Prostate gland (tissue), 2 donors: ENCODE measurements around the gene KLHL35.

Experiments used
- POLR2A ChIP-seq: fragments of 450-650 bp; IDR thresholded peaks from one replicate; pipeline ENCODE4 v1.6.1; 2016; ENCODE audit warnings: antibody characterized with exemption, mild to moderate bottlenecking
- TF ChIP-seq, protein P1 (sequence below), 4 experiments: fragments of 200-600 bp in 2 of 4; fragments of 450-650 bp in 2 of 4; sonication (generic) in 2 of 4; IDR thresholded peaks; 1 replicate in 3 of 4; 2 replicates in 1 of 4; pipeline ENCODE4 v1.5.1; 2016 to 2019; ENCODE audit warnings: antibody characterized with exemption in 4 of 4, mild to moderate bottlenecking in 2 of 4, moderate library complexity in 2 of 4

DNA sequence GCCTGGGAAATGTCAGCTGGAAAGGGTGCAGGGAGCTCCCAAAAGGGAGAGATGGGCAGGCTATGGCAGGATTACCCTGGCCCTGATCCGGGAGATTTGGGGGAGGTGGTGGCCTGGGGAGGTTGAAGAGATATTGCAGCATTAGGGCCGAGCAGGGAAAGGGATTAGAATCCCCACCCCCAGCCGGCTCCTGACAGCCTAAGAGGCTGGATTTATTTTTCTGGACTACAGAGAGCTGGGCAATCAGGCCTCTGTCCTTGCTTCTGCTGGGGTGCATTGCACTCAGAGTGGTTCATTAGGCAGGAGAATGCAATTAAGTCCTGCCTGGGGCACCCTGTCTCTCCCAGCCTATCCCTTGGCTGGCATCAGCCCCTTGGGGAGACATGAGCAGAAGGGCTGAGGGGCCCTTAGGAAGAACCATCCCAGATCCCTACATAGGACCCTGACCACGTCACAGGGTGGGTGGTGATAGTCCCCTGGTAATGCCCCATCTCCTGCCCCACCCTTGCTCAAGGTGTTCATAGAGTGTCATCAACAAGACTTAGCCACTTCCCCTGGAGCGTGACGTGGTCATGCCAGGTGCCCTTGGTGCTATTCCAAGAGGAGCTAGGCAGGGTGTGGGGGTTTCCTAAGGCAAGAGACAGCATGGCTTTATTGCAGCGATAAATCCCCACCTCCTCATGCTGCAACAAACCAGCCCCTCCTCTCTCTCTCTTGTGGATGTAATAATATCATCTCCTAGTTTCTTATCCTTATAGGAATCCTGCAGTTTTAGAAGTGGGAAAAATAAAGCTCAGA lies 38.4 kb upstream of the KLHL35 start:
- TF ChIP-seq, protein P1, sequence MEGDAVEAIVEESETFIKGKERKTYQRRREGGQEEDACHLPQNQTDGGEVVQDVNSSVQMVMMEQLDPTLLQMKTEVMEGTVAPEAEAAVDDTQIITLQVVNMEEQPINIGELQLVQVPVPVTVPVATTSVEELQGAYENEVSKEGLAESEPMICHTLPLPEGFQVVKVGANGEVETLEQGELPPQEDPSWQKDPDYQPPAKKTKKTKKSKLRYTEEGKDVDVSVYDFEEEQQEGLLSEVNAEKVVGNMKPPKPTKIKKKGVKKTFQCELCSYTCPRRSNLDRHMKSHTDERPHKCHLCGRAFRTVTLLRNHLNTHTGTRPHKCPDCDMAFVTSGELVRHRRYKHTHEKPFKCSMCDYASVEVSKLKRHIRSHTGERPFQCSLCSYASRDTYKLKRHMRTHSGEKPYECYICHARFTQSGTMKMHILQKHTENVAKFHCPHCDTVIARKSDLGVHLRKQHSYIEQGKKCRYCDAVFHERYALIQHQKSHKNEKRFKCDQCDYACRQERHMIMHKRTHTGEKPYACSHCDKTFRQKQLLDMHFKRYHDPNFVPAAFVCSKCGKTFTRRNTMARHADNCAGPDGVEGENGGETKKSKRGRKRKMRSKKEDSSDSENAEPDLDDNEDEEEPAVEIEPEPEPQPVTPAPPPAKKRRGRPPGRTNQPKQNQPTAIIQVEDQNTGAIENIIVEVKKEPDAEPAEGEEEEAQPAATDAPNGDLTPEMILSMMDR (IDR thresholded peaks at IDR 0.05), result no peak
- TF ChIP-seq POLR2A, result no peak
